Dendritic cell treated with granulocyte-macrophage colony-stimulating factor and Interleukin-4, amounts not matched to agents 40 ng/mL and 50 ng/mL, for 4 days (primary cell): ENCODE data around the gene ZBTB39.
"Not testable (repeated sequence)": the region's sequence is repeated elsewhere in the genome, so short reads cannot be mapped to it uniquely, and the experiment has no call there.

ENCODE experiments used
- H3K27ac Mint-ChIP-seq: one replicate; pipeline ENCODE4 v1.8.0; 2022; ENCODE audit warnings: mild to moderate bottlenecking, mixed read lengths
- H3K27me3 Mint-ChIP-seq: one replicate; pipeline ENCODE4 v1.8.0; 2022; ENCODE audit warnings: mild to moderate bottlenecking, mixed read lengths
- H3K36me3 Mint-ChIP-seq: one replicate; pipeline ENCODE4 v1.8.0; 2022; ENCODE audit warnings: low read depth, mixed read lengths
- H3K4me1 Mint-ChIP-seq: one replicate; pipeline ENCODE4 v1.8.0; 2022; ENCODE audit warnings: low read depth, mixed read lengths
- H3K4me3 Mint-ChIP-seq: one replicate; pipeline ENCODE4 v1.8.0; 2022; ENCODE audit warnings: mild to moderate bottlenecking, moderate library complexity, mixed read lengths
- H3K9me3 Mint-ChIP-seq: one replicate; pipeline ENCODE4 v1.8.0; 2022; ENCODE audit warnings: mixed read lengths
- intact Hi-C: fragments of 100-400 bp; cut with micrococcal nuclease; formaldehyde crosslinking; loops from one replicate; pipeline ENCODE4 v1.15.0; 2022

ZBTB39 gene

GRCh38 chr12:57005980-57006808 is at the start of gene ZBTB39:
Gene ZBTB39 (minus strand): TSS chr12:57006546. CDS start chr12:57004917, 1,629 bp downstream.
- intact Hi-C loops, result loop anchor here (5.0 kb wide), 2 partner anchors 41 to 106 kb away; partner anchors contain the start of gene STAT6
- Mint-ChIP-seq H3K4me3 (peak within 1 kb of the TSS; percentile 85), H3K4me1 (peaks cover 49% of the 10 kb centered on the region), H3K27me3 (no peaks in the 10 kb centered on the region), H3K36me3 (peaks cover 40% of the 10 kb centered on the region), H3K27ac (peak within 1 kb of the TSS; percentile 89), H3K9me3 (no peaks in the 10 kb centered on the region)

GRCh38 chr12:57055824-57056223 is 49.5 kb upstream of the ZBTB39 start:
- H3K4me3 Mint-ChIP-seq, result no peak overlapping the region
- H3K36me3 Mint-ChIP-seq, result peaks cover 40% of the 10 kb centered on the region
- H3K27me3 Mint-ChIP-seq, result no peaks in the 10 kb centered on the region
- intact Hi-C loops, result no loop called here
- no peaks in the 10 kb centered on the region for H3K9me3 Mint-ChIP-seq
- no peak overlapping the region for H3K27ac Mint-ChIP-seq
- H3K4me1 Mint-ChIP-seq, result peaks cover 11% of the 10 kb centered on the region

- Mint-ChIP-seq H3K4me1 (peaks cover 30% of the 10 kb centered on the region), H3K36me3 (peaks cover 23% of the 10 kb centered on the region)
- H3K9me3 Mint-ChIP-seq, H3K27ac Mint-ChIP-seq, H3K4me3 Mint-ChIP-seq, H3K27me3 Mint-ChIP-seq, intact Hi-C loops: not testable (repeated sequence)
Observed at GRCh38 chr12:57053901-57054300, 47.6 kb upstream of the ZBTB39 start.

- intact Hi-C loops, H3K9me3 Mint-ChIP-seq, H3K4me3 Mint-ChIP-seq, H3K27me3 Mint-ChIP-seq, H3K27ac Mint-ChIP-seq: not testable (repeated sequence)
- Mint-ChIP-seq H3K4me1 (peaks cover 37% of the 10 kb centered on the region), H3K36me3 (peaks cover 15% of the 10 kb centered on the region)
Observed at GRCh38 chr12:57053146-57053545, 46.8 kb upstream of the ZBTB39 start.

GRCh38 chr12:57051011-57051410 is 44.7 kb upstream of the ZBTB39 start:
- intact Hi-C loops, result no loop called here
- H3K4me1 Mint-ChIP-seq, result peaks cover 59% of the 10 kb centered on the region

GRCh38 chr12:57049890-57050289 is 43.5 kb upstream of the ZBTB39 start, which contains the start of gene MYO1A:
Gene MYO1A (minus strand): TSS chr12:57050129. CDS start chr12:57048323, 1,806 bp downstream.
- intact Hi-C loops, result loop anchor here (5.0 kb wide), 1 partner anchor 43 kb away; the partner anchor contains the start of gene ZBTB39
- H3K4me1 Mint-ChIP-seq, result peaks cover 65% of the 10 kb centered on the region
- H3K36me3 Mint-ChIP-seq, result no peaks in the 10 kb centered on the region
- H3K9me3 Mint-ChIP-seq, result no peaks in the 10 kb centered on the region
- no peaks in the 10 kb centered on the region for H3K27me3 Mint-ChIP-seq
- no peak within 1 kb of the TSS for H3K4me3 Mint-ChIP-seq
- H3K27ac Mint-ChIP-seq, result peak within 1 kb of the TSS; percentile 84

More at GRCh38 chr12:57051011-57051410, 44.7 kb upstream of the ZBTB39 start:
- Mint-ChIP-seq H3K4me3 (no peak overlapping the region), H3K27ac (no peak overlapping the region), H3K27me3 (no peaks in the 10 kb centered on the region), H3K9me3 (no peaks in the 10 kb centered on the region), H3K36me3 (no peaks in the 10 kb centered on the region)

GRCh38 chr12:57049119-57049446 is 42.7 kb upstream of the ZBTB39 start:
- Mint-ChIP-seq H3K36me3 (no peaks in the 10 kb centered on the region), H3K27ac (peak overlapping the region; percentile 84), H3K9me3 (no peaks in the 10 kb centered on the region), H3K27me3 (no peaks in the 10 kb centered on the region), H3K4me1 (peaks cover 67% of the 10 kb centered on the region), H3K4me3 (no peak overlapping the region)
- intact Hi-C loops, result loop anchor here (5.0 kb wide), 1 partner anchor 42 kb away; the partner anchor contains the start of gene ZBTB39

- Mint-ChIP-seq H3K27me3 (peaks cover 3% of the 10 kb centered on the region), H3K36me3 (no peaks in the 10 kb centered on the region), H3K4me1 (peaks cover 67% of the 10 kb centered on the region), H3K27ac (peak overlapping the region; percentile 84), H3K9me3 (no peaks in the 10 kb centered on the region), H3K4me3 (no peak overlapping the region)
- intact Hi-C loops, result loop anchor here (5.0 kb wide), 1 partner anchor 41 kb away; the partner anchor contains the start of gene ZBTB39
Observed at GRCh38 chr12:57048423-57049118, 42.2 kb upstream of the ZBTB39 start.

GRCh38 chr12:57047981-57048380 is 41.6 kb upstream of the ZBTB39 start:
- H3K9me3 Mint-ChIP-seq, result no peaks in the 10 kb centered on the region
- H3K36me3 Mint-ChIP-seq, result no peaks in the 10 kb centered on the region
- intact Hi-C loops, result loop anchor here (5.0 kb wide), 1 partner anchor 41 kb away; the partner anchor contains the start of gene ZBTB39
- peak overlapping the region; percentile 84 for H3K27ac Mint-ChIP-seq
- peaks cover 67% of the 10 kb centered on the region for H3K4me1 Mint-ChIP-seq
- H3K4me3 Mint-ChIP-seq, result no peak overlapping the region
- peaks cover 7% of the 10 kb centered on the region for H3K27me3 Mint-ChIP-seq

GRCh38 chr12:57046947-57047890 is 40.9 kb upstream of the ZBTB39 start:
- H3K4me3 Mint-ChIP-seq, result peak overlapping the region; percentile 44
- intact Hi-C loops, result loop anchor here (5.0 kb wide), 1 partner anchor 40 kb away; the partner anchor contains the start of gene ZBTB39
- no peaks in the 10 kb centered on the region for H3K36me3 Mint-ChIP-seq
- H3K27me3 Mint-ChIP-seq, result peaks cover 7% of the 10 kb centered on the region
- H3K27ac Mint-ChIP-seq, result peak overlapping the region; percentile 84
- no peaks in the 10 kb centered on the region for H3K9me3 Mint-ChIP-seq
- H3K4me1 Mint-ChIP-seq, result peaks cover 67% of the 10 kb centered on the region

GRCh38 chr12:57046086-57046791 is 39.9 kb upstream of the ZBTB39 start:
- Mint-ChIP-seq H3K4me1 (peaks cover 69% of the 10 kb centered on the region), H3K27ac (peak overlapping the region; percentile 84), H3K36me3 (no peaks in the 10 kb centered on the region)

GRCh38 chr12:57044889-57045288 is 38.5 kb upstream of the ZBTB39 start:
- Mint-ChIP-seq H3K4me3 (no peak overlapping the region), H3K27ac (peak overlapping the region; percentile 84), H3K27me3 (peaks cover 7% of the 10 kb centered on the region), H3K4me1 (peaks cover 67% of the 10 kb centered on the region), H3K9me3 (no peaks in the 10 kb centered on the region), H3K36me3 (no peaks in the 10 kb centered on the region)
- intact Hi-C loops, result loop anchor here (5.0 kb wide), 1 partner anchor 38 kb away; the partner anchor contains the start of gene ZBTB39

More at GRCh38 chr12:57046086-57046791, 39.9 kb upstream of the ZBTB39 start:
- no peaks in the 10 kb centered on the region for H3K9me3 Mint-ChIP-seq
- intact Hi-C loops, result loop anchor here (5.0 kb wide), 1 partner anchor 39 kb away; the partner anchor contains the start of gene ZBTB39
- H3K4me3 Mint-ChIP-seq, result peak overlapping the region; percentile 44
- H3K27me3 Mint-ChIP-seq, result peaks cover 7% of the 10 kb centered on the region
